Neuronal stem cell (in vitro differentiated cells): ENCODE results near the gene THSD7A.

Experiments
- DNase-seq: peaks from one replicate; pipeline ENCODE4 v3.0.0-alpha.2; 2013; ENCODE audit warnings: low spot score
- H2AFZ ChIP-seq: one replicate; pipeline ENCODE4 v1.6.1; 2013; ENCODE audit warnings: mild to moderate bottlenecking, low read length, inconsistent platforms
- H2AK5ac ChIP-seq: 2 replicates; pipeline ENCODE4 v1.6.1; 2013; ENCODE audit warnings: low read depth, mild to moderate bottlenecking, inconsistent platforms, low read length, moderate library complexity, mixed read lengths
- H2BK120ac ChIP-seq: 2 replicates; pipeline ENCODE4 v1.6.1; 2013; ENCODE audit warnings: low read depth, mild to moderate bottlenecking, inconsistent platforms, low read length, moderate library complexity, mixed read lengths
- H2BK12ac ChIP-seq: one replicate; pipeline ENCODE4 v1.6.1; 2013; ENCODE audit warnings: low read length, inconsistent platforms
- H2BK15ac ChIP-seq: 2 replicates; pipeline ENCODE4 v1.6.1; 2013; ENCODE audit warnings: mild to moderate bottlenecking, low read length, inconsistent platforms, mixed read lengths
- H2BK5ac ChIP-seq: one replicate; pipeline ENCODE4 v1.6.1; 2013; ENCODE audit warnings: inconsistent platforms, mild to moderate bottlenecking, low read length, moderate library complexity
- H3K14ac ChIP-seq: one replicate; pipeline ENCODE4 v1.6.1; 2013; ENCODE audit warnings: low read length, inconsistent platforms
- H3K18ac ChIP-seq: 2 replicates; pipeline ENCODE4 v1.6.1; 2013; ENCODE audit warnings: low read length, inconsistent platforms
- H3K23ac ChIP-seq: 2 replicates; pipeline ENCODE4 v1.6.1; 2013; ENCODE audit warnings: low read depth, mild to moderate bottlenecking, mixed read lengths, low read length, inconsistent platforms; ENCODE audit not compliant: poor library complexity
- H3K27ac ChIP-seq: replicated peaks from 3 replicates; pipeline ENCODE4 v1.5.1; 2013; ENCODE audit warnings: low read length, inconsistent platforms
- H3K27me3 ChIP-seq, 3 experiments: 2 replicates each; pipeline ENCODE4 v1.6.1; 2013; ENCODE audit warnings: low read length in 3 of 3, mild to moderate bottlenecking in 2 of 3, inconsistent platforms in 1 of 3, low read depth in 1 of 3, mixed read lengths in 1 of 3, moderate library complexity in 1 of 3; ENCODE audit not compliant: control insufficient read depth in 3 of 3, insufficient read depth in 3 of 3
- H3K36me3 ChIP-seq, 2 donors: replicated peaks in 1 of 2; 2 replicates each; pipeline ENCODE4 v1.6.1; 2013; ENCODE audit warnings: low read length in 2 of 2; ENCODE audit not compliant: control insufficient read depth in 2 of 2, insufficient read depth in 2 of 2
- H3K4ac ChIP-seq: 2 replicates; pipeline ENCODE4 v1.6.1; 2013; ENCODE audit warnings: inconsistent platforms, mild to moderate bottlenecking, low read length, moderate library complexity
- H3K4me1 ChIP-seq, 2 donors: 1 replicate in 1 of 2; 2 replicates in 1 of 2; pipeline ENCODE4 v1.6.1; 2013; ENCODE audit warnings: low read length in 2 of 2, low read depth in 1 of 2; ENCODE audit not compliant: control insufficient read depth in 2 of 2, insufficient read depth in 1 of 2
- H3K4me2 ChIP-seq: one replicate; pipeline ENCODE4 v1.6.1; 2013; ENCODE audit warnings: mild to moderate bottlenecking, low read length, inconsistent platforms; ENCODE audit not compliant: insufficient read depth, poor library complexity, severe bottlenecking
- H3K4me3 ChIP-seq, 2 donors: 2 replicates each; pipeline ENCODE4 v1.5.1; 2013; ENCODE audit warnings: low read length in 2 of 2, mild to moderate bottlenecking in 2 of 2, inconsistent platforms in 1 of 2, moderate library complexity in 1 of 2
- H3K79me1 ChIP-seq: one replicate; pipeline ENCODE4 v1.6.1; 2013; ENCODE audit warnings: low read depth, mild to moderate bottlenecking, inconsistent platforms, low read length, moderate library complexity
- H3K9ac ChIP-seq: one replicate; pipeline ENCODE4 v1.6.1; 2013; ENCODE audit warnings: mild to moderate bottlenecking, low read depth, low read length, inconsistent platforms; ENCODE audit not compliant: poor library complexity
- H3K9me3 ChIP-seq, 2 donors: replicated peaks in 1 of 2; 2 replicates each; pipeline versions ENCODE3 to v1.6.1; 2013; ENCODE audit warnings: low read length in 2 of 2, mild to moderate bottlenecking in 2 of 2, inconsistent platforms in 1 of 2, low read depth in 1 of 2, mixed read lengths in 1 of 2, moderate library complexity in 1 of 2; ENCODE audit not compliant: control insufficient read depth in 2 of 2, insufficient read depth in 1 of 2
- H4K8ac ChIP-seq: one replicate; pipeline ENCODE4 v1.6.1; 2013; ENCODE audit warnings: low read depth, mild to moderate bottlenecking, inconsistent platforms, low read length, moderate library complexity
- H4K91ac ChIP-seq: one replicate; pipeline ENCODE4 v1.6.1; 2013; ENCODE audit warnings: low read length, low read depth, mild to moderate bottlenecking, inconsistent platforms; ENCODE audit not compliant: poor library complexity
- WGBS, 2 donors: extraction: QIAGEN DNeasy Blood & Tissue Kit; methylation state at CpG; one replicate each; pipeline ENCODE4 v1.1.7; 2013; ENCODE audit warnings: missing lambda C conversion rate in 2 of 2, mixed read lengths in 1 of 2; ENCODE audit not compliant: insufficient read length in 2 of 2, insufficient replicate concordance in 1 of 2; ENCODE audit errors: extremely low coverage in 2 of 2; 5-methylcytosine and 5-hydroxymethylcytosine counted together

The THSD7A gene

GRCh38 chr7:11427686-11428273 lies 404.2 kb downstream of the THSD7A start:
- H3K4me3 ChIP-seq = no peak overlapping the region
- H3K14ac ChIP-seq = no peak overlapping the region
- H3K18ac ChIP-seq = no peak overlapping the region
- H2BK12ac ChIP-seq = no peak overlapping the region
- H3K4me2 ChIP-seq = no peak overlapping the region
- H3K27me3 ChIP-seq = no peaks in the 10 kb centered on the region
- H3K9ac ChIP-seq = no peak overlapping the region
- no peak overlapping the region for H4K8ac ChIP-seq
- no peak overlapping the region for H2BK5ac ChIP-seq
- no peak overlapping the region for H2AK5ac ChIP-seq
- H3K23ac ChIP-seq = no peak overlapping the region
- no peak overlapping the region for H2AFZ ChIP-seq
- H3K4me1 ChIP-seq = no peaks in the 10 kb centered on the region
- no CpG with 5 or more reads among the region's 1 CpG for WGBS, 2 donors
- no peaks in the 10 kb centered on the region for H3K36me3 ChIP-seq
- no peaks in the 10 kb centered on the region for H3K79me1 ChIP-seq
- no peak overlapping the region for H2BK15ac ChIP-seq
- DNase-seq = peak; percentile 29
- H3K4ac ChIP-seq = no peak overlapping the region
- H2BK120ac ChIP-seq = no peak overlapping the region
- H3K9me3 ChIP-seq = no peaks in the 10 kb centered on the region
- no peak overlapping the region for H4K91ac ChIP-seq
- no peak overlapping the region for H3K27ac ChIP-seq

- no peak overlapping the region for H3K4me3 ChIP-seq
- H3K27me3 ChIP-seq = no peaks in the 10 kb centered on the region
- H3K79me1 ChIP-seq = no peaks in the 10 kb centered on the region
- H2AFZ ChIP-seq = no peak overlapping the region
- no peak overlapping the region for H4K91ac ChIP-seq
- no CpG with 5 or more reads among the region's 2 CpGs for WGBS, 2 donors
- no peak overlapping the region for H3K4ac ChIP-seq
- H2AK5ac ChIP-seq = no peak overlapping the region
- H4K8ac ChIP-seq = no peak overlapping the region
- H2BK15ac ChIP-seq = no peak overlapping the region
- H3K9ac ChIP-seq = no peak overlapping the region
- no peak overlapping the region for H3K14ac ChIP-seq
- peaks cover 3 to 15% of the 10 kb centered on the region in 2 donors for H3K9me3 ChIP-seq
- H3K36me3 ChIP-seq = no peaks in the 10 kb centered on the region
- H2BK120ac ChIP-seq = no peak overlapping the region
- H3K4me2 ChIP-seq = no peak overlapping the region
- H2BK12ac ChIP-seq = no peak overlapping the region
- H3K23ac ChIP-seq = no peak overlapping the region
- no peaks in the 10 kb centered on the region for H3K4me1 ChIP-seq
- H2BK5ac ChIP-seq = no peak overlapping the region
- H3K18ac ChIP-seq = no peak overlapping the region
- DNase-seq = no peak
- no peak overlapping the region for H3K27ac ChIP-seq
Observed at GRCh38 chr7:11424006-11424405, 408.0 kb downstream of the THSD7A start.

DNA sequence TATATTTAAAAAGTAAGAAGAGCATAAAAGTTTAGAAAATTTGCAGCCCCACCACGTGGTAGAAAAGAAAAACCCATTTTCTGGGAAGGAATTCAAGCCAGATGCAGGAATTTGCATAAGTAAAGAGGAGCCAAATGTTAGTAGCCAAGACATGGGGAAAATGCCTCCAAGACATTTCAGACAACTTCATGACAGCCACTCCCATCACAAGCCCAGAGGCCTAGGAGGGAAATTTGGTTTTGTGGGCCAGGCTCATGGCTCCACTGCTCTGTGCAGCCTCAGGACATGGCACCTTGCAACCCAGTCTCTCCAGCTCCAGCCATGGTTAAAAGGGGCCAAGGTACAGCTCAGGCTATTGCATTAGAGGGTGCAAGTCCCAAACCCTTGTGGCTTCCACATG lies 411.9 kb downstream of the THSD7A start:
- Histone ChIP-seq H4K91ac (no peak overlapping the region), H2AFZ (no peak overlapping the region), H2BK15ac (no peak overlapping the region), H4K8ac (no peak overlapping the region), H3K27me3 (no peaks in the 10 kb centered on the region), H3K36me3 (no peaks in the 10 kb centered on the region), H2AK5ac (no peak overlapping the region), H3K18ac (no peak overlapping the region), H3K9me3 (peaks cover 3 to 15% of the 10 kb centered on the region in 2 donors), H3K4me1 (no peaks in the 10 kb centered on the region), H2BK12ac (no peak overlapping the region), H3K27ac (no peak overlapping the region), H3K23ac (no peak overlapping the region), H3K79me1 (no peaks in the 10 kb centered on the region), H3K14ac (no peak overlapping the region), H3K4ac (no peak overlapping the region), H2BK5ac (no peak overlapping the region), H3K4me2 (no peak overlapping the region), H3K9ac (no peak overlapping the region), H3K4me3 (no peak overlapping the region), H2BK120ac (no peak overlapping the region)
- DNase-seq = no peak
- no CpG with 5 or more reads among the region's 1 CpG for WGBS, 2 donors

DNA sequence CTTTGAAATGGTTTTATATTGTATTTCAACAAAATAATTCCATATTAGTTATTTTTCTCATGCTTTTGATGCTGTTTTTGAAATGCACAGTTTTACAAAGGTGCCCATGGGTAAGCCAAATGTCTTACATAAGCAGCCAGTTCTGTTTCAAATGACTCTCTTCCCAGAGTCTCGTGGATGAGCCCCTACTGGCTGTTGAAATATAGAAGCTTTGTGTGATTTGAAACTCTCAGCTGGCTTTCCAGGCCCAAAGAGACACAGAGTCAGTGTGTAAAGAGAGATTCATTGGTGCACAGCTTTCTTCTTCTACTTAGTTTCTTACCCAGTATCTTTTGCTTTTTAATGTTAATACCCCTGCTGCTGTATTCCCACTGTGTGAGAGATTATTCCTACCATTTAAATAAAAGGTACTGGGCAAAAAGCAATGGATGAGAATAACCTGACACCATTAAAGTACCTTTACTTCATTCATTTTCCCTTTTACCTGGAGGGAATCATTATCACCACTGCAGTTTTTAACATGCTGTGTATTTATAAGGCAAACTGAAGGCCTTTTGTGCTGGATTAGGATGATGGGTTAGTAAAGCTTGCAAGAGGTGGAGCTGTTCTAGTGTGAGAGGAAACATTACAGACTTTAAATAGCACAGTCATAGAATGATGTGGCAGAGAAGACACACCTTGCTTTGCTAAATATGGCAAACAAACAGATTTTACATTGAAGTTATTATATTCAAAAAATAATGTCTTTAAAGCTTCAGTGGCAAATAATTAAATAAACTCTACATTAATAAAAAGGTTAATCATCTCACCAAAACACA lies 415.1 kb downstream of the THSD7A start:
- no peak for DNase-seq
- WGBS, 2 donors = no CpG with 5 or more reads among the region's 1 CpG
- Histone ChIP-seq H2AFZ (no peak overlapping the region), H2BK120ac (no peak overlapping the region), H4K91ac (no peak overlapping the region), H2BK5ac (no peak overlapping the region), H3K79me1 (no peaks in the 10 kb centered on the region), H2BK15ac (no peak overlapping the region), H3K18ac (no peak overlapping the region), H3K4me2 (no peak overlapping the region), H3K4ac (no peak overlapping the region), H3K27ac (no peak overlapping the region), H2AK5ac (no peak overlapping the region), H3K36me3 (no peaks in the 10 kb centered on the region), H3K4me1 (no peaks in the 10 kb centered on the region), H3K9ac (no peak overlapping the region), H3K14ac (no peak overlapping the region), H4K8ac (no peak overlapping the region), H3K9me3 (peaks cover 3 to 21% of the 10 kb centered on the region in 2 donors), H3K4me3 (no peak overlapping the region), H3K27me3 (no peaks in the 10 kb centered on the region), H2BK12ac (no peak overlapping the region), H3K23ac (no peak overlapping the region)
